ENCODE measurements around the gene MFAP4.

MFAP4 gene

DNA sequence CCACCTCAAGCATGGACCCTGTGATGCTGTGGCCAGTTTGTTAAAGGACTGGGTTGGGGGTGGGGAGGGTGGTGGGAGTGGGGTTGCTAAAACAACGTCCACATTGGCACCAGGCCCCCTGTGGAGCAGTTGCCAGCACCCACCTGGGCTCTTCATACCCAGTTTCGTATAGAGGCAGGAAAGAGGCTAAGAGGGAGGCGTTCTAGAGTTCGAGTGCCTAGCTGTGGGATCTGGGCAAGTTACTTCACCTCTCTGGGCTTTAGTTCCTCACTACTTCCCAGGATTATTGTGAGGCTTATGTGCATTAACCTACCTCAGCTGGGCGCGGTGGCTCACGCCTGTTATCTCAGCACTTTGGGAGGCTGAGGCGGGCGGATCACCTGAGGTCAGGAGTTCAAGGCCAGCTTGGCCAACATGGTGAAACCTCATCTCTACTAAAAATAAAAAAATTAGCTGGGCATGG, 1.4 kb downstream of the MFAP4 start:
- H3K4me3 ChIP-seq (ENCODE audit: low read length) = no peak overlapping the region
- WGBS (ENCODE audit: insufficient coverage, insufficient read length) = no CpG with 5 or more reads among the region's 9 CpGs
- H3K9me3 ChIP-seq (ENCODE audit: control insufficient read depth, insufficient read depth, low read length) = no peaks in the 10 kb centered on the region
- no peaks in the 10 kb centered on the region for H3K27me3 ChIP-seq (ENCODE audit: control insufficient read depth, insufficient read depth, low read length)
- peaks cover 8% of the 10 kb centered on the region; the same call in 1 of the 2 replicates for H3K4me1 ChIP-seq (ENCODE audit: control insufficient read depth, insufficient read depth, low read length)
- no peak for DNase-seq (ENCODE audit: low read depth, low spot score)
- peaks cover 39% of the 10 kb centered on the region for H3K36me3 ChIP-seq (ENCODE audit: control insufficient read depth, insufficient read depth, low read length)
- H3K27ac ChIP-seq (ENCODE audit: low read length) = no peak overlapping the region

DNA sequence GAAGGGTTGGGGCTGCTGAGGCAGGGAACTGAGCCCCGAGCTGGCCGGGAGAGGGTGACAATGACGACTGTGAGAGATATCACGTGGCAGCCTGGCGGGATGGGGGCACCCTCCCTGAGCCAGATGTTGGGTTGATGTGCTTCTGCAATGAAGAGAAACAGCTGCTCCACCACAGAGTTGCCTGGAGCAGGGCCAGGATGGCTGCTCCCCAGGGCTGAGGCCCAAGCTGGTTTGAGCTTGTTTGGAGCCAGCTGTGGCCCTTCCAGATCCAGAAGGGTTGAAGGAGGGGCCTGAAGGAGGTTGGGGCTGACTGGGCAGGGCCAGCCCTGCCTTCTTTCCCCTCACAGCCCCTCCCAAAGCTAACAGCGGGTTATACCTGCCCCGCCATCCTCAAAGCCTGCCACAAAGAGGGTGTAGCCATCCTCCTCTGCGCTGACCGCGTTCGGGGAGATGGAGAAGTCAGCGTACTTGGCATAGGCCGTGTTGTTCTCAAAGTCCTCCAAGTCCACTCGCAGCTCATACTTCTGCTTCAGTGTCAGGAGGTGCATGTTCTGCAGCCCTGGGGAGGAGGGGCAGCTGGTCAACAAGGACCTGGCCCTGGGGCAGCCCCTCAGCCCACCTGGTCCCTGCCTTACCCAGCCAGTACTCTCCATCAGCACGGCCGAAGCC, 2.1 kb downstream of the MFAP4 start:
- H3K27me3 ChIP-seq (ENCODE audit: control insufficient read depth, insufficient read depth, low read length) = no peaks in the 10 kb centered on the region
- no CpG with 5 or more reads among the region's 16 CpGs for WGBS (ENCODE audit: insufficient coverage, insufficient read length)
- no peak for DNase-seq (ENCODE audit: low read depth, low spot score)
- no peak overlapping the region for H3K27ac ChIP-seq (ENCODE audit: low read length)
- peaks cover 8% of the 10 kb centered on the region; the same call in 1 of the 2 replicates for H3K4me1 ChIP-seq (ENCODE audit: control insufficient read depth, insufficient read depth, low read length)
- no peak overlapping the region for H3K4me3 ChIP-seq (ENCODE audit: low read length)
- peaks cover 43% of the 10 kb centered on the region for H3K36me3 ChIP-seq (ENCODE audit: control insufficient read depth, insufficient read depth, low read length)
- no peaks in the 10 kb centered on the region for H3K9me3 ChIP-seq (ENCODE audit: control insufficient read depth, insufficient read depth, low read length)

DNA sequence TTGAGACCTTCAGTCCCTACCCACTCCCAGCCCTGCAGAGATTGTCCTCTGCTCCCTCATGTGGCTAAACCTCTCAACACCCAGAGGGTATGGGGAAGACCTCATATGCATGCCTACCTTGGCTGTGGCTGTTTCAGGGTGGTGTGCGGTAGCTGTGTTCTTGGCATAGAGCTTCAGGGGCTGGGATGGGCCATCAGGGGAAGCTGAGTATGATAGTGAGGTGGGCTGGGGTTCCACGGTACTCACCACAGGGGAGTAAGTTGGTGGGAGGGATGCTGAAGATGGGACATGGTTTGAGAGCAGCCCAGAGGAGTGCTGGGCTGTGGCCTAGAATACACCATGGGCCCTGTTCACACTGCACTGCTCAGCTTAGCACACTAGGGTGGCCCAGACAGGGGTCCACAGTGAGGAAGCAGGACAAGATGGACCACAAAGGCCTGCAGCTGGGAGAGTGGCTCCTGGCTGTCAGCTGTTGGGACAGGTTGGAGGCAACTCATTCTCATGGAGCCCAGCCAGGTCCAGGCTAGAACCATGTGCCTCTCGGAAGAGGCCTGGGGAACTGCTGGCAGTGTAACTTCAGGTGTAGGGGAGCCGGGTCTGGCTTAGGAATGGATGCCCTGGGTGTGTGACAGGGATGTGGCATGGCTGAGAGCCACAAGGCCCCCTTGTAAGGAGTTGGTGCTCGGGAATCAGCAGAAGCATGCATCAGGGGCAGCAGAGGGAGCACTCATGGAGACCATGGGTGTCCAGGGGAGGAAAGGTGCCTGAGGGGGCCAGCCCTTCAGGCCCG, 3.1 kb downstream of the MFAP4 start:
- Histone ChIP-seq H3K4me3 (ENCODE audit: low read length) (no peak overlapping the region), H3K27me3 (ENCODE audit: control insufficient read depth, insufficient read depth, low read length) (no peaks in the 10 kb centered on the region), H3K4me1 (ENCODE audit: control insufficient read depth, insufficient read depth, low read length) (peaks cover 9% of the 10 kb centered on the region; the same call in 1 of the 2 replicates), H3K36me3 (ENCODE audit: control insufficient read depth, insufficient read depth, low read length) (peaks cover 49% of the 10 kb centered on the region), H3K9me3 (ENCODE audit: control insufficient read depth, insufficient read depth, low read length) (no peaks in the 10 kb centered on the region), H3K27ac (ENCODE audit: low read length) (no peak overlapping the region)
- WGBS (ENCODE audit: insufficient coverage, insufficient read length) = no CpG with 5 or more reads among the region's 6 CpGs
- no peak for DNase-seq (ENCODE audit: low read depth, low spot score)

DNA sequence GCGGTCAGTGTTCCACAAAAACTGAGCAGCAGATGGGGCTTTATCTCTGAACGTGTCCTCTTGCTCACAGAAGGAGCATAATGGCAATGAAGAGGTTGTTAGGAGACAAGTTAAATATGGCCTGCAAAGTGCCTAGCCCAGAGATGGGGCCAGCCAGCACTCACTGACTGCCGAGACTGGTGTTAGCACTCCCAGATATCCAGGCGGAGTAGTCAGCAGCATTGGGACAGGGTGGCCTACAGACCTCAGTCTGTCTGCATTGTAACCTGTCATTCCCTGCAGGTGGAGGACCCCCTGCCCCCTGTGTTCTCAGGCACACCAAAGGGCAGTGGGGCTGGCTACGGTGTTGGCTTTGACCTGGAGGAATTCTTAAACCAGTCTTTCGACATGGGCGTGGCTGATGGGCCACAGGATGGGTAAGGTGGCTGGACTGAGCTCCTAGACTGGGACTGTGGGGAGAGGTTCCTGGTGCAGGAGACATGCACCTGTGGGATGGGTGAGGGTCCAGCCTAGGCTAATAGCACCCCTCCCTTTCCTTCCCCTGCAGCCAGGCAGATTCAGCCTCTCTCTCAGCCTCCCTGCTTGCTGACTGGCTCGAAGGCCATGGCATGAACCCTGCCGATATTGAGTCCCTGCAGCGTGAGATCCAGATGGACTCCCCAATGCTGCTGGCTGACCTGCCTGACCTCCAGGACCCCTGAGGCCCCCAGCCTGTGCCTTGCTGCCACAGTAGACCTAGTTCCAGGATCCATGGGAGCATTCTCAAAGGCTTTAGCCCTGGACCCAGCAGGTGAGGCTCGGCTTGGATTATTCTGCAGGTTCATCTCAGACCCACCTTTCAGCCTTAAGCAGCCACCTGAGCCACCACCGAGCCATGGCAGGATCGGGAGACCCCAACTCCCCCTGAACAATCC, 4.2 kb downstream of the MFAP4 start:
- no peaks in the 10 kb centered on the region for H3K9me3 ChIP-seq (ENCODE audit: control insufficient read depth, insufficient read depth, low read length)
- H3K27ac ChIP-seq (ENCODE audit: low read length) = no peak overlapping the region
- no CpG with 5 or more reads among the region's 13 CpGs for WGBS (ENCODE audit: insufficient coverage, insufficient read length)
- H3K4me3 ChIP-seq (ENCODE audit: low read length) = no peak overlapping the region
- peaks cover 7% of the 10 kb centered on the region; the same call in 1 of the 2 replicates for H3K4me1 ChIP-seq (ENCODE audit: control insufficient read depth, insufficient read depth, low read length)
- no peak for DNase-seq (ENCODE audit: low read depth, low spot score)
- peaks cover 49% of the 10 kb centered on the region for H3K36me3 ChIP-seq (ENCODE audit: control insufficient read depth, insufficient read depth, low read length)
- H3K27me3 ChIP-seq (ENCODE audit: control insufficient read depth, insufficient read depth, low read length) = no peaks in the 10 kb centered on the region

DNA sequence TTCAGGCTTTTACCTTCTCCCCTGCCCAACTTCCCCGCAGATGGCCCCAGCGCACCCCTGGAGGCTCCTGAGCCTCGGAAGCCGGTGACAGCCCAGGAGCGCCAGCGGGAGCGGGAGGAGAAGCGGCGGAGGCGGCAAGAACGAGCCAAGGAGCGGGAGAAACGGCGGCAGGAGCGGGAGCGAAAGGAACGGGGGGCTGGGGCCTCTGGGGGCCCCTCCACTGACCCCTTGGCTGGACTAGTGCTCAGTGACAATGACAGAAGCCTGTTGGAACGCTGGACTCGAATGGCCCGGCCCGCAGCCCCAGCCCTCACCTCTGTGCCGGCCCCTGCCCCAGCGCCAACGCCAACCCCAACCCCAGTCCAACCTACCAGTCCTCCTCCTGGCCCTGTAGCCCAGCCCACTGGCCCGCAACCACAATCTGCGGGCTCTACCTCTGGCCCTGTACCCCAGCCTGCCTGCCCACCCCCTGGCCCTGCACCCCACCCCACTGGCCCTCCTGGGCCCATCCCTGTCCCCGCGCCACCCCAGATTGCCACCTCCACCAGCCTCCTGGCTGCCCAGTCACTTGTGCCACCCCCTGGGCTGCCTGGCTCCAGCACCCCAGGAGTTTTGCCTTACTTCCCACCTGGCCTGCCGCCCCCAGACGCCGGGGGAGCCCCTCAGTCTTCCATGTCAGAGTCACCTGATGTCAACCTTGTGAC, 5.1 kb downstream of the MFAP4 start:
- Histone ChIP-seq H3K4me1 (ENCODE audit: control insufficient read depth, insufficient read depth, low read length) (peaks cover 5% of the 10 kb centered on the region; the same call in 1 of the 2 replicates), H3K36me3 (ENCODE audit: control insufficient read depth, insufficient read depth, low read length) (peaks cover 49% of the 10 kb centered on the region), H3K9me3 (ENCODE audit: control insufficient read depth, insufficient read depth, low read length) (no peaks in the 10 kb centered on the region), H3K27ac (ENCODE audit: low read length) (no peak overlapping the region), H3K27me3 (ENCODE audit: control insufficient read depth, insufficient read depth, low read length) (no peaks in the 10 kb centered on the region), H3K4me3 (ENCODE audit: low read length) (no peak overlapping the region)
- no CpG with 5 or more reads among the region's 31 CpGs for WGBS (ENCODE audit: insufficient coverage, insufficient read length)
- no peak for DNase-seq (ENCODE audit: low read depth, low spot score)

DNA sequence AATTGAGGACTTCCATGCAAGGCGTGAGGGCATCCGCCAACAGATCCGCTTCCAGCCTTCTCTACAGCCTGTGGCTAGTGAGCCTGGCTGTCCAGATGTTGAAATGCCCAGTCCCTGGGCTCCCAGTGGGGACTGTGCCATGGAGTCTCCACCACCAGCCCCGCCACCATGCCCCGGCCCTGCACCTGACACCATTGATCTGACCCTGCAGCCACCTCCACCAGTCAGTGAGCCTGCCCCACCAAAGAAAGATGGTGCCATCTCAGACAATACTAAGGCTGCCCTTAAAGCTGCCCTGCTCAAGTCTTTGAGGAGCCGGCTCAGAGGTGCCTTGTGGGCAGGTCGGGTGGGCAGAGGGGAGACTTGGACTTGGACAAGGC, 5.6 kb downstream of the MFAP4 start:
- H3K36me3 ChIP-seq (ENCODE audit: control insufficient read depth, insufficient read depth, low read length) = peaks cover 49% of the 10 kb centered on the region
- no peak overlapping the region for H3K27ac ChIP-seq (ENCODE audit: low read length)
- no CpG with 5 or more reads among the region's 7 CpGs for WGBS (ENCODE audit: insufficient coverage, insufficient read length)
- no peaks in the 10 kb centered on the region for H3K9me3 ChIP-seq (ENCODE audit: control insufficient read depth, insufficient read depth, low read length)
- H3K27me3 ChIP-seq (ENCODE audit: control insufficient read depth, insufficient read depth, low read length) = no peaks in the 10 kb centered on the region
- H3K4me3 ChIP-seq (ENCODE audit: low read length) = no peak overlapping the region
- no peak for DNase-seq (ENCODE audit: low read depth, low spot score)
- peaks cover 3% of the 10 kb centered on the region; the same call in 1 of the 2 replicates for H3K4me1 ChIP-seq (ENCODE audit: control insufficient read depth, insufficient read depth, low read length)

DNA sequence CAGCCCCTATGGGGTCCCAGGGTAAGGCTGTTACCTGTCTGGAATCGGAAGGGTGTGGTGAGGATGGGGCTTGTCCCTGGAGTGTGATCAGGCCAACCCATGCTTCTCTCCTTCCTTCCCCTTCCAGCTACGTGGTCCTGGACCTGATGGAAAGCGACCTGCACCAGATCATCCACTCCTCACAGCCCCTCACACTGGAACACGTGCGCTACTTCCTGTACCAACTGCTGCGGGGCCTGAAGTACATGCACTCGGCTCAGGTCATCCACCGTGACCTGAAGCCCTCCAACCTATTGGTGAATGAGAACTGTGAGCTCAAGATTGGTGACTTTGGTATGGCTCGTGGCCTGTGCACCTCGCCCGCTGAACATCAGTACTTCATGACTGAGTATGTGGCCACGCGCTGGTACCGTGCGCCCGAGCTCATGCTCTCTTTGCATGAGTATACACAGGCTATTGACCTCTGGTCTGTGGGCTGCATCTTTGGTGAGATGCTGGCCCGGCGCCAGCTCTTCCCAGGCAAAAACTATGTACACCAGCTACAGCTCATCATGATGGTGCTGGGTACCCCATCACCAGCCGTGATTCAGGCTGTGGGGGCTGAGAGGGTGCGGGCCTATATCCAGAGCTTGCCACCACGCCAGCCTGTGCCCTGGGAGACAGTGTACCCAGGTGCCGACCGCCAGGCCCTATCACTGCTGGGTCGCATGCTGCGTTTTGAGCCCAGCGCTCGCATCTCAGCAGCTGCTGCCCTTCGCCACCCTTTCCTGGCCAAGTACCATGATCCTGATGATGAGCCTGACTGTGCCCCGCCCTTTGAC, 6.3 kb downstream of the MFAP4 start:
- H3K4me3 ChIP-seq (ENCODE audit: low read length) = no peak overlapping the region
- peaks cover 2% of the 10 kb centered on the region; the same call in 1 of the 2 replicates for H3K4me1 ChIP-seq (ENCODE audit: control insufficient read depth, insufficient read depth, low read length)
- DNase-seq (ENCODE audit: low read depth, low spot score) = no peak
- no CpG with 5 or more reads among the region's 29 CpGs for WGBS (ENCODE audit: insufficient coverage, insufficient read length)
- no peaks in the 10 kb centered on the region for H3K27me3 ChIP-seq (ENCODE audit: control insufficient read depth, insufficient read depth, low read length)
- no peak overlapping the region for H3K27ac ChIP-seq (ENCODE audit: low read length)
- no peaks in the 10 kb centered on the region for H3K9me3 ChIP-seq (ENCODE audit: control insufficient read depth, insufficient read depth, low read length)
- peaks cover 49% of the 10 kb centered on the region for H3K36me3 ChIP-seq (ENCODE audit: control insufficient read depth, insufficient read depth, low read length)

DNA sequence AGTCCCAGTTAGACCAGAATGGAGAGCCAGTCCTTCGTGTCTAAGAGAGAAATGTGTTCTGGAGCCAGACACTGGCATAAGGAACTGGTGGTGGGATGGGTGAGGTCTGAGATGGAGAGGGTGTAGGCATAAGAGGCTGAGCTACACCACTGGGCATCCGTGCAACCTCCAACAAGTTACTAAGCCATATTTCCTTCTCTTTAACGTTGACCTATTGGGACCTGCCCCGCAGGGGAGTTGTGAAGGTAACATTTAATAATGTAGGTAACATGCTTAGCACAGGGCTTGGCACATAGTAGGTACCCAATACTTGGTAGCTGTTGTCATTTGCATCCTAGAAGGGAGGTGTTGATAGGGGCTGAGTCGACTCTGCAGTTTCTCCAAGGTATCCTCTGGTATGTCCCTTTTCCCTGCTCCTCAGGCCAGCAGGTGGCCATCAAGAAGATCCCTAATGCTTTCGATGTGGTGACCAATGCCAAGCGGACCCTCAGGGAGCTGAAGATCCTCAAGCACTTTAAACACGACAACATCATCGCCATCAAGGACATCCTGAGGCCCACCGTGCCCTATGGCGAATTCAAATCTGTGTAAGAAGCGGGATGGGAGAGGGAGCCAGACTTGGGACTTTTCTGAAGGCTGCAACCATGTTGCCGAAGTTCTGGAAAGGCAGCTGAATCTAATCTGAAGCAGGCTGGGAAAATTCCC, 7.5 kb downstream of the MFAP4 start:
- Histone ChIP-seq H3K36me3 (ENCODE audit: control insufficient read depth, insufficient read depth, low read length) (peaks cover 44% of the 10 kb centered on the region), H3K27me3 (ENCODE audit: control insufficient read depth, insufficient read depth, low read length) (no peaks in the 10 kb centered on the region), H3K9me3 (ENCODE audit: control insufficient read depth, insufficient read depth, low read length) (no peaks in the 10 kb centered on the region), H3K4me1 (ENCODE audit: control insufficient read depth, insufficient read depth, low read length) (peaks cover 2% of the 10 kb centered on the region; the same call in 1 of the 2 replicates), H3K4me3 (ENCODE audit: low read length) (peak overlapping the region; percentile 74; the same call in 1 of the 2 replicates), H3K27ac (ENCODE audit: low read length) (no peak overlapping the region)
- no peak for DNase-seq (ENCODE audit: low read depth, low spot score)
- WGBS (ENCODE audit: insufficient coverage, insufficient read length) = no CpG with 5 or more reads among the region's 13 CpGs

All from iPS DF 6.9 (cell line).